IMR-90 (cell line): Measurements from ENCODE around the gene ERCC5. TPM values are rescaled to one million over a fixed set of nuclear protein-coding genes. Genes with fewer than 3 reads are reported as not detected.

Experiments
- ATAC-seq: fragments of 200-7000 bp; cut with Tn5 transposase; 2 replicates; pipeline ENCODE4 v1.9.1; 2020; ENCODE audit warnings: low read depth, mild to moderate bottlenecking, moderate library complexity
- BruUV-seq: library from RNA; stranded (reverse); fragments of 400-500 nt; replicated peaks from 2 replicates; lab custom pipeline; 2021; lab: Mats Ljungman, UMichigan
- CTCF ChIA-PET: fragments of 300-600 bp; formaldehyde crosslinking; extraction: SDS; loops from one replicate; lab custom pipeline; 2021; ENCODE audit warnings: antibody characterized with exemption; lab: Yijun Ruan, JAX
- POLR2A ChIA-PET: fragments of 300-600 bp; sonication (Branson Sonifier 250); formaldehyde crosslinking; loops from one replicate; lab custom pipeline; 2022; ENCODE audit warnings: antibody characterized with exemption; ENCODE audit not compliant: unreplicated experiment; lab: Charles Lee
- DNase-seq: peaks from one replicate; pipeline ENCODE4 v3.0.0; 2013
- H2AFZ ChIP-seq: replicated peaks from 2 replicates; pipeline ENCODE3; 2013; ENCODE audit warnings: low read length, mild to moderate bottlenecking; ENCODE audit not compliant: poor library complexity
- H2AK5ac ChIP-seq: 2 replicates; pipeline ENCODE4 v1.6.1; 2013; ENCODE audit warnings: low read depth, low read length, inconsistent platforms
- H2AK9ac ChIP-seq: replicated peaks from 2 replicates; pipeline ENCODE3; 2013; ENCODE audit warnings: mild to moderate bottlenecking, low read depth, low read length, moderate library complexity; ENCODE audit not compliant: poor library complexity
- H2BK120ac ChIP-seq: 2 replicates; pipeline ENCODE4 v1.6.1; 2013; ENCODE audit warnings: low read depth, low read length, inconsistent platforms
- H2BK15ac ChIP-seq: 3 replicates; pipeline ENCODE4 v1.6.1; 2013; ENCODE audit warnings: low read depth, low read length, inconsistent platforms
- H2BK20ac ChIP-seq: 2 replicates; pipeline ENCODE4 v1.6.1; 2013; ENCODE audit warnings: low read depth, mild to moderate bottlenecking, inconsistent platforms, low read length, moderate library complexity
- H2BK5ac ChIP-seq: 2 replicates; pipeline ENCODE4 v1.6.1; 2013; ENCODE audit warnings: mild to moderate bottlenecking, low read depth, low read length, inconsistent platforms; ENCODE audit not compliant: poor library complexity, severe bottlenecking
- H3K14ac ChIP-seq: replicated peaks from 2 replicates; pipeline ENCODE4 v1.6.1; 2013; ENCODE audit warnings: low read depth, low read length, inconsistent platforms
- H3K18ac ChIP-seq: 2 replicates; pipeline ENCODE4 v1.6.1; 2013; ENCODE audit warnings: low read depth, low read length, control low read depth
- H3K23ac ChIP-seq: 2 replicates; pipeline ENCODE4 v1.6.1; 2013; ENCODE audit warnings: low read depth, low read length, inconsistent platforms
- H3K27ac ChIP-seq: 2 replicates; pipeline ENCODE4 v1.5.1; 2013; ENCODE audit warnings: mild to moderate bottlenecking, control low read depth, low read length; ENCODE audit not compliant: insufficient read depth
- H3K27me3 ChIP-seq: 2 replicates; pipeline ENCODE4 v1.6.1; 2013; ENCODE audit warnings: low read length; ENCODE audit not compliant: control insufficient read depth, insufficient read depth
- H3K36me3 ChIP-seq: 2 replicates; pipeline ENCODE4 v1.6.1; 2013; ENCODE audit warnings: low read length, mixed read lengths; ENCODE audit not compliant: control insufficient read depth, insufficient read depth
- H3K4ac ChIP-seq: 2 replicates; pipeline ENCODE4 v1.6.1; 2013; ENCODE audit warnings: low read depth, low read length, inconsistent platforms
- H3K4me1 ChIP-seq: 2 replicates; pipeline ENCODE4 v1.6.1; 2013; ENCODE audit warnings: low read length, mixed read lengths; ENCODE audit not compliant: control insufficient read depth, insufficient read depth
- H3K4me2 ChIP-seq: 2 replicates; pipeline ENCODE4 v1.6.1; 2013; ENCODE audit warnings: low read depth, mild to moderate bottlenecking, control low read depth, low read length, moderate library complexity
- H3K4me3 ChIP-seq: 2 replicates; pipeline ENCODE4 v1.5.1; 2013; ENCODE audit warnings: low read depth, mild to moderate bottlenecking, control low read depth, low read length, moderate library complexity; ENCODE audit not compliant: insufficient read depth
- H3K56ac ChIP-seq: 2 replicates; pipeline ENCODE4 v1.6.1; 2013; ENCODE audit warnings: low read length, inconsistent platforms; ENCODE audit not compliant: insufficient read depth; ENCODE audit errors: extremely low read depth
- H3K79me1 ChIP-seq, 2 experiments: 2 replicates each; pipeline ENCODE4 v1.6.1; 2013; ENCODE audit warnings: low read length in 2 of 2, inconsistent platforms in 1 of 2, low read depth in 1 of 2
- H3K9ac ChIP-seq: 2 replicates; pipeline ENCODE4 v1.6.1; 2013; ENCODE audit warnings: low read depth, low read length, control low read depth
- H3K9me1 ChIP-seq: 2 replicates; pipeline ENCODE4 v1.6.1; 2013; ENCODE audit warnings: low read length, inconsistent platforms; ENCODE audit not compliant: insufficient read depth
- H3K9me3 ChIP-seq: 2 replicates; pipeline ENCODE4 v1.6.1; 2013; ENCODE audit warnings: low read length; ENCODE audit not compliant: control insufficient read depth, insufficient read depth
- H4K20me1 ChIP-seq: 2 replicates; pipeline ENCODE4 v1.6.1; 2013; ENCODE audit warnings: low read length, inconsistent platforms; ENCODE audit not compliant: insufficient read depth
- H4K5ac ChIP-seq: 2 replicates; pipeline ENCODE4 v1.6.1; 2013; ENCODE audit warnings: mild to moderate bottlenecking, low read depth, low read length, control low read depth
- H4K8ac ChIP-seq, 2 experiments: 2 replicates each; pipeline ENCODE4 v1.6.1; 2013; ENCODE audit warnings: low read depth in 2 of 2, low read length in 2 of 2, control low read depth in 1 of 2, inconsistent platforms in 1 of 2
- H4K91ac ChIP-seq: 2 replicates; pipeline ENCODE4 v1.6.1; 2013; ENCODE audit warnings: low read depth, low read length, inconsistent platforms; ENCODE audit not compliant: insufficient read depth
- CEBPB ChIP-seq: IDR thresholded peaks from 2 replicates; pipeline ENCODE4 v1.6.1; 2012; ENCODE audit warnings: low read depth, low read length, improper control_type of control experiment
- MXI1 ChIP-seq: IDR thresholded peaks from 2 replicates; pipeline ENCODE4 v1.6.1; 2012; ENCODE audit warnings: low read depth, mild to moderate bottlenecking, low read length, moderate library complexity, borderline replicate concordance
- WGBS, 2 experiments: methylation state at CpG; one replicate each; pipeline versions ENCODE4 v1.1.5 to v1.1.7; 2013; ENCODE audit warnings: missing lambda C conversion rate in 2 of 2; ENCODE audit not compliant: insufficient read length in 1 of 2; ENCODE audit errors: extremely low coverage in 2 of 2; 5-methylcytosine and 5-hydroxymethylcytosine counted together
- dilution Hi-C: fragments of 300-500 bp; cut with HindIII; formaldehyde crosslinking; loops from one replicate; pipeline ENCODE4 v1.14.3; 2018; ENCODE audit warnings: low sequenced_read_pairs; ENCODE audit not compliant: unreplicated experiment
- in situ Hi-C: fragments of 300-500 bp; cut with MboI; formaldehyde crosslinking; loops from 3 replicates; pipeline ENCODE4 v1.14.3; 2019; ENCODE audit warnings: low sequenced_read_pairs, inconsistent platforms, mixed read lengths
- intact Hi-C: fragments of 100-400 bp; cut with micrococcal nuclease; formaldehyde crosslinking; loops from 2 replicates; pipeline ENCODE4 v1.10.0; 2022
- polyA plus RNA-seq, 3 experiments: library from polyadenylated mRNA; depleted of rRNA; stranded (reverse); fragments of >200 nt; gene quantifications; 2 replicates each; pipeline ENCODE4 v1.2.3, GENCODE V29; 2012; ENCODE audit warnings: low replicate concordance in 1 of 3
- total RNA-seq: library from RNA; depleted of rRNA; stranded (reverse); fragments of >200 nt; gene quantifications from 2 replicates; pipeline ENCODE4 v1.2.3, GENCODE V29; 2012

The ERCC5 gene
- total and polyA plus RNA-seq, 2 of the 4 experiments (the other 2 are of a cell fraction), result 29.7 to 34.4 TPM

- intact Hi-C loops, result no loop called here
- POLR2A ChIA-PET, result no interaction called here
- Histone ChIP-seq H3K9me3 (no peaks in the 10 kb centered on the region), H2AFZ (no peak overlapping the region), H3K14ac (no peak overlapping the region), H3K56ac (no peak overlapping the region), H2BK120ac (no peak overlapping the region), H2BK20ac (no peak overlapping the region), H4K5ac (no peak overlapping the region), H3K79me1 (no peaks in the 10 kb centered on the region; a peak in 2 of 4 replicates), H2AK5ac (no peak overlapping the region), H2AK9ac (no peak overlapping the region), H3K4me1 (0 out of 2 replicates have a peak, but pooled peaks cover 2% of the 10 kb centered on the region), H4K8ac (no peak overlapping the region), H2BK5ac (no peak overlapping the region), H3K4ac (no peak overlapping the region), H3K27me3 (no peaks in the 10 kb centered on the region), H3K4me3 (no peak overlapping the region), H3K9me1 (no peaks in the 10 kb centered on the region), H3K9ac (no peak overlapping the region), H4K91ac (no peak overlapping the region), H3K23ac (no peak overlapping the region), H3K27ac (no peak overlapping the region), H3K4me2 (no peak overlapping the region), H3K18ac (no peak overlapping the region), H3K36me3 (peaks cover 15% of the 10 kb centered on the region), H4K20me1 (no peaks in the 10 kb centered on the region), H2BK15ac (no peak overlapping the region)
- dilution Hi-C loops, result no loop called here
- CTCF ChIA-PET, result no interaction called here
- no peak for ATAC-seq
- in situ Hi-C loops, result no loop called here
- peak; percentile 25 for DNase-seq
- WGBS, 2 experiments, result no CpG with 5 or more reads among the region's 5 CpGs
- no TSS peak for BruUV-seq
- TF ChIP-seq CEBPB (peak; percentile 53; the same call in 1 of the 2 replicates), MXI1 (no peak)
These were observed 6.4 kb upstream of the ERCC5 start for GRCh38 chr13:102839462-102839861.
